Fibroblast of lung (primary cell): ENCODE data around the gene SP6. TPM values are rescaled to one million over a fixed set of nuclear protein-coding genes. Genes with fewer than 3 reads are reported as not detected.

ENCODE experiments used
- DNase-seq, 2 donors: peaks; one replicate each; pipeline versions ENCODE4 v3.0.0 to v3.0.0-alpha.2; 2010; ENCODE audit warnings: low read depth in 2 of 2
- H2AFZ ChIP-seq: 2 replicates; pipeline ENCODE4 v1.5.1; 2012; ENCODE audit warnings: low read length, control low read depth, inconsistent platforms
- H3K27ac ChIP-seq: 2 replicates; pipeline ENCODE4 v1.5.1; 2011; ENCODE audit warnings: low read length, control low read depth; ENCODE audit not compliant: insufficient read depth
- H3K27me3 ChIP-seq: 2 replicates; pipeline ENCODE4 v1.5.1; 2011; ENCODE audit warnings: mild to moderate bottlenecking, low read length; ENCODE audit not compliant: control insufficient read depth, insufficient read depth
- H3K36me3 ChIP-seq: 2 replicates; pipeline ENCODE4 v1.5.1; 2011; ENCODE audit warnings: low read length; ENCODE audit not compliant: control insufficient read depth, insufficient read depth
- H3K4me1 ChIP-seq: 2 replicates; pipeline ENCODE4 v1.5.1; 2011; ENCODE audit warnings: low read length; ENCODE audit not compliant: control insufficient read depth, insufficient read depth; ENCODE audit errors: extremely low read depth
- H3K4me2 ChIP-seq: 2 replicates; pipeline ENCODE4 v1.5.1; 2011; ENCODE audit warnings: low read length, control low read depth; ENCODE audit not compliant: insufficient read depth; ENCODE audit errors: extremely low read depth
- H3K4me3 ChIP-seq, 4 experiments: fragments of 200-600 bp in 1 of 4; sonication (generic) in 1 of 4; replicated peaks in 1 of 4; 2 replicates each; pipeline ENCODE4 v1.5.1; 2011 to 2016; ENCODE audit warnings: low read length in 4 of 4, low read depth in 3 of 4, mild to moderate bottlenecking in 3 of 4, control low read depth in 2 of 4, inconsistent platforms in 1 of 4, mixed read lengths in 1 of 4; ENCODE audit not compliant: insufficient read depth in 1 of 4; ENCODE audit errors: control extremely low read depth in 1 of 4
- H3K79me2 ChIP-seq: 2 replicates; pipeline ENCODE4 v1.5.1; 2012; ENCODE audit warnings: mild to moderate bottlenecking, low read length, inconsistent platforms; ENCODE audit not compliant: control insufficient read depth, insufficient read depth
- H3K9ac ChIP-seq: 2 replicates; pipeline ENCODE4 v1.5.1; 2011; ENCODE audit warnings: mild to moderate bottlenecking, low read length, control low read depth; ENCODE audit not compliant: insufficient read depth
- H3K9me3 ChIP-seq: 2 replicates; pipeline ENCODE4 v1.5.1; 2012; ENCODE audit warnings: low read depth, low read length; ENCODE audit not compliant: control insufficient read depth, insufficient read depth
- H4K20me1 ChIP-seq: 2 replicates; pipeline ENCODE4 v1.5.1; 2011; ENCODE audit warnings: low read length; ENCODE audit not compliant: control insufficient read depth, insufficient read depth; ENCODE audit errors: extremely low read depth
- CTCF ChIP-seq, 2 donors: IDR thresholded peaks in 1 of 2; conservative IDR thresholded peaks in 1 of 2; 1 replicate in 1 of 2; 2 replicates in 1 of 2; pipeline ENCODE4 v1.5.1; 2011 to 2012; ENCODE audit warnings: low read length in 2 of 2, control low read depth in 1 of 2, inconsistent platforms in 1 of 2, low read depth in 1 of 2, mild to moderate bottlenecking in 1 of 2
- EZH2 ChIP-seq: IDR thresholded peaks from 2 replicates; pipeline ENCODE4 v1.5.1; 2012; ENCODE audit warnings: low read length, control low read depth, mild to moderate bottlenecking; ENCODE audit errors: missing control alignments
- polyA plus RNA-seq, 2 donors: library from polyadenylated mRNA; depleted of rRNA in 1 of 2; stranded (reverse) in 1 of 2; unstranded in 1 of 2; fragments of >200 nt; gene quantifications; 2 replicates each; pipeline ENCODE4 v1.2.1, GENCODE V29; 2011 to 2012; ENCODE audit warnings: missing spikeins in 1 of 2
- total RNA-seq: library from RNA; depleted of rRNA; stranded (reverse); fragments of >200 nt; gene quantifications from 2 replicates; pipeline ENCODE4 v1.2.1, GENCODE V29; 2014

Gene SP6
- total and polyA plus RNA-seq, 2 donors (not counting 1 experiment from before 2014, with no cell fraction given), result under 0.01 to 0.07 TPM

DNA sequence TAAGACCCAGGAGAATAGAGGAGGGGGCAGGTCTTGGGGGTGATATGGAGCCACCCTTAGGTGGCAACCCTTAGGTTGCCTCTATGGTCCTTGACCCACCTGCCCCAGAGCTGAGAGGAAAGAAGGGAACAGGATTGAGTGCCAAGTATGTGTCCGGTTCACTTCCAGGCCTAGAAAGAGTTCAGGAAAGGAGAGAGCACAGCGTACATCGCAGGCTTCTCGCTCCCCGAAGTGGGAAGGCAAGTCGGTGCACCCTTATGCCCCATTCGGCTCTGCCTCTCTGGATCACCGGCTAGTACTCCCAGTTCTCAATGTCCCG, 631 bp downstream of the SP6 start:
- no peak for TF ChIP-seq CTCF (conservative IDR thresholded peaks at IDR 0.05 in 1 of 2, IDR thresholded peaks at IDR 0.05 in 1 of 2; ENCODE audit: low read depth in 1 of 2, low read length in 2 of 2)
- no peak for TF ChIP-seq EZH2
- Histone ChIP-seq H3K79me2 (no peaks in the 10 kb centered on the region), H3K9ac (no peak overlapping the region), H2AFZ (no peak overlapping the region), H3K4me1 (peaks cover 2% of the 10 kb centered on the region), H3K27ac (no peak overlapping the region), H3K27me3 (peaks cover 60% of the 10 kb centered on the region), H3K4me3 (peak overlapping the region in 1 of 4 experiments; percentile 36), H3K9me3 (no peaks in the 10 kb centered on the region), H3K36me3 (no peaks in the 10 kb centered on the region), H3K4me2 (no peak overlapping the region), H4K20me1 (no peaks in the 10 kb centered on the region)
- DNase-seq, result no peak

- H3K27me3 ChIP-seq, result peaks cover 54% of the 10 kb centered on the region
- no peak for TF ChIP-seq CTCF (conservative IDR thresholded peaks at IDR 0.05 in 1 of 2, IDR thresholded peaks at IDR 0.05 in 1 of 2; ENCODE audit: low read depth in 1 of 2, low read length in 2 of 2)
- TF ChIP-seq EZH2, result no peak
Measured at GRCh38 chr17:47848198-47848513, 2.8 kb downstream of the SP6 start.

GRCh38 chr17:47847341-47848197, 3.4 kb downstream of the SP6 start:
- DNase-seq, result no peak
- Histone ChIP-seq H3K9ac (no peak overlapping the region), H3K36me3 (no peaks in the 10 kb centered on the region), H3K4me2 (no peak overlapping the region), H3K4me3 (no peak overlapping the region), H3K9me3 (no peaks in the 10 kb centered on the region), H3K4me1 (peaks cover 2% of the 10 kb centered on the region), H4K20me1 (no peaks in the 10 kb centered on the region), H3K79me2 (no peaks in the 10 kb centered on the region), H3K27me3 (peaks cover 48% of the 10 kb centered on the region), H3K27ac (no peak overlapping the region), H2AFZ (no peak overlapping the region)
- no peak for TF ChIP-seq EZH2
- peak; percentile 3 to 10 for TF ChIP-seq CTCF (conservative IDR thresholded peaks at IDR 0.05 in 1 of 2, IDR thresholded peaks at IDR 0.05 in 1 of 2; ENCODE audit: low read depth in 1 of 2, low read length in 2 of 2)

More at GRCh38 chr17:47848198-47848513, 2.8 kb downstream of the SP6 start:
- Histone ChIP-seq H3K9ac (no peak overlapping the region), H3K4me3 (no peak overlapping the region), H4K20me1 (no peaks in the 10 kb centered on the region), H3K27ac (no peak overlapping the region), H3K36me3 (no peaks in the 10 kb centered on the region), H3K4me1 (peaks cover 2% of the 10 kb centered on the region), H3K9me3 (no peaks in the 10 kb centered on the region), H3K4me2 (no peak overlapping the region), H3K79me2 (no peaks in the 10 kb centered on the region), H2AFZ (no peak overlapping the region)
- DNase-seq, result no peak
